HG03571 (cell line): ENCODE results near the gene CASKIN1.

Experiments
- ATAC-seq: cut with Tn5 transposase; IDR thresholded peaks from one replicate; pipeline ENCODE4 v1.9.1; 2021; ENCODE audit not compliant: unreplicated experiment

Gene CASKIN1

DNA sequence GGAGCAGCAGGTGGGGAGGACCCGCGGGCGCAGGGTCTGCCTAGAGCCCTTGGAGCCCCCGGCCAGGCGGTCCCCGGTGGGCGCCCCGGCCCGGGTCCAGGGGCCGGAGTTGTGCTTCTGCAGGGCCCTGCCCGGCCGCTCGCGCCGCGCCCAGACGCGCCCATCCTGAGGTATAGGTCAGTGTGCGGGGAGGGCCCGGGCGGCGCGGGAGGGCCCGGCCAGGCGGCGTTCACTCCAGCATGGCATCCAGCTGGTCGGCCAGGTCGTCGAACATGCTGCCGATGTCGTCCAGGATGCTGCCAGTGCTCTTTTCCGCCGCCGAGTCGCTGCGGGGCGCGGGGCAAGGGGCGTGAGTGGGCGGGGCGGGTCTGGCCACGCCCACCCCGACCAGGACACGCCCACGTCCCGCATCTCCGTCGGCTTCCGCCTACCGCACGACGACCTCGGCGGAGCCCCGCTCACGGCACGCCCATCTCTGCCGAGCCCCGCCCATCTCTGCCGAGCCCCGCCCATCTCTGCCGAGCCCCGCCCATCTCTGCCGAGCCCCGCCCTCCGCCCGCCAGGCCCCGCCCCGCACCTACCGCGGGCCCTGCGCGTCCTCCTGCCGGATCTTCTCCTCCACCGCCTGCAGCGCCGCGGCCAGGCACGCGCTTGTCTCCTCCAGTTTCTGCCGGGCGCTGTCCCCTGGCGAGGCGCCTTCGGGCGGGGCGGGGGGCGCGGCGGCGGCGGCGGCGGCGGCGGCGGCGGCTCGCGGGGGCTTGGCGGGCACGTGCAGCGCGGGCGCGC lies 17.9 kb downstream of the CASKIN1 start:
- no peak for ATAC-seq

DNA sequence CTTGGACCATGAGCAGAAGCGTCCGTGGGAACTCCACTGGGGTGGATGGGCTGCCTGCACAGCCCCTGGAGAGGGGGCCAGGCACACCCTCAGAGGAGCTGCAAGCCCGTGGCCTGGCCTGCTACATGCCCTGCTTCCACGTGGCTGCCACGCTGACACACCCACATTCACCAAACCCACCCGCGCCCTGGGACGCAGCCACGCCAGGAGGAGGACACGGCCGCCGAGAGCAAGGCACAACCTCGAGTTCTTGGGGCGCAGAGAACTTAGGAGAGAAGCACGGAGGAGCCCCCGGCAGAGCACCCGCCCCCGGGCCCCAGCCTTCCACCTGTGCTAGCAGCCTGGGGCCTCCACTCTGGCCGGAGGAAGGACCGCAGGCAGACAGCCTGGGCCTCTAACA lies 18.8 kb downstream of the CASKIN1 start:
- no peak for ATAC-seq

DNA sequence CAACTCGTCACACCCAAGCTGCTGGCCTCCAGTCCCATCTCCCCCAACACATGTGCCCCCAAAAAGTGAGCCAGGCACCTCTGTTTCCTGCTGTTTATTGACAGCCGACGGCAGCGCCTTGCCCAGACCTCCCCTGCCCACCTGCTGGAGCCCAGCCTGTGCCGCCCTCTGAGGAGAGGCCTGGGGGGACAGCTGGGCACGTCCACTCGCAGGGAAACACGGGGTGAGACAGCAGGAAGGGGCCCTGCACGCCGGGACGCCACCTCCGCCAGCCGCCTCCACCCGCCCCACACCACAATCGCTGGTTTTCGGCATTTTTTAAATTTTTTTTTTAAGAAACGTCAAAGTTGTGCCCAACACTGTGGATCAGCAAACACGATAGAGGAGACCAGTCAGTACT lies 19.3 kb downstream of the CASKIN1 start:
- no peak for ATAC-seq

DNA sequence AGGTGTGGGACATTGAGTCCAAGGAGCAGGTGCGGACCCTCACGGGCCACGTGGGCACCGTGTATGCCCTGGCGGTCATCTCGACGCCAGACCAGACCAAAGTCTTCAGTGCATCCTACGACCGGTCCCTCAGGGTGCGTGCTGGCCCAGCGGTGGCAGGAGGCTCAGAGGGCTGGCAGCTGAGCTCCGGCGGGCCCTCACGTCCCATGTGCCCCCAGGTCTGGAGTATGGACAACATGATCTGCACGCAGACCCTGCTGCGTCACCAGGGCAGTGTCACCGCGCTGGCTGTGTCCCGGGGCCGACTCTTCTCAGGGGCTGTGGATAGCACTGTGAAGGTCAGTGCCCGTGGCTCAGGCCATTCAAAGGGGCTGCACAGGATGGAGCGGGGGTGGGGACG lies 20.4 kb downstream of the CASKIN1 start:
- no peak for ATAC-seq

DNA sequence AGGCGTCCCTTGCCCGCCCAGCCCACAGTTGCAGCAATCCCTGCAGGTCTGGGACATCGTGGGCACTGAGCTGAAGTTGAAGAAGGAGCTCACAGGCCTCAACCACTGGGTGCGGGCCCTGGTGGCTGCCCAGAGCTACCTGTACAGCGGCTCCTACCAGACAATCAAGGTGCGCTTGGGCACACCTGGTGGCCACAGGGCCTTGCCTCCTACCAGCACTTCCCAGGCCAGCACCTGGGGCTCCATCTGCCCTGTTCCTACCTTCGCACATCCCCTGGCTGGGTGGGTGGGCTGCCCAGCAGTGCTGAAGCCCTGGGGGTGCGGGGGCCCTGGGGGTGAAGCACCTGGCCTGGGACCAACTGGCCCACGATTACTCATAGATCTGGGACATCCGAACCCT lies 21.0 kb downstream of the CASKIN1 start:
- ATAC-seq, result no peak

DNA sequence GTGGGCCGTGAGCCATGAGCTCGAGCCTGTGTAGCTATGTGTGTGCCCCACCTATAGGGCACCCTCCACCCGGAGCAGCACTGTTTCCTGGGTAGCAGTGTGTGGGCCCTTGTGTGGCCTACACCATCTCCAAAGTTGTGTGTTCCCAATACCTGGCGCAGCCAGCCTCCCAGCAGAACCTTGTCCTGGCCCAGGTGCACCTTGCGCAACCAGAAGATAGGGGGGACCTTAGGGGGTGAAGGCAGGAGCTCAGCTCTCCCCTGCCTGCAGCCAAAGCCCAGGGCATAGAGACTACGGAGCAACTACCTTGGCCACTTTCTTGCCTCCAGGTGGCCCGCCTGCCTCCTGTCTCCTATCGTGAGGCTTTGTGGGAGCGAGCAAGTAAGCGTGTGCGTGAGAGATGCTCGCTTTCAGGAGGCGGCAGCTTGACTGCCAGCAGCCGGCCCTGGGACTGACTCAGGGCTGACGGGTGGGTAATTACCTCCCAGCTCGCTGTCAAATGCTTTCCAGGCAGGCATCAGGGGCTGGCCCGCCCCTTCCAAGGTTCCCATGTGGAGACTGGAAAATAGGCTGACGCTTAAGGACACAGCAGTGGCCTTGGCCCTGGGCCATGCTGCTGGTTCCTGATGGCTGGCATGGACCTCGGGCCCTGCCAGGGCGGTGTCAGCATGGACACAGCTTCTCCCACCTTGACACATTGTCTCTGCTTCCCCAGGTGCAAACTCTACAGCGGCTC lies 21.8 kb downstream of the CASKIN1 start:
- no peak for ATAC-seq

DNA sequence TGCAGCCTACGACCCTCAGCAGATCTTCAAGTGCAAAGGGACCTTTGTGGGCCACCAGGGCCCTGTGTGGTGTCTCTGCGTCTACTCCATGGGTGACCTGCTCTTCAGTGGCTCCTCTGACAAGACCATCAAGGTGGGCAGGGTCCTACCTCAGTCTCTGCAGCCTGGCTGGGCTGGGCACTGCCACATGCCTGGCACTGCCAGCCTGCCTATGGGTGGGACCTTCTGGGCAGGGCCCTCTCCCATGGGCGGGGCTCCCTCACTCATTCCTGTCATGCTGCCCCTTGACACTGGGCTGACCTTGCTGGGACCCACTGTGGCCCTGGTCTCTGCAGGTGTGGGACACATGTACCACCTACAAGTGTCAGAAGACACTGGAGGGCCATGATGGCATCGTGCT lies 22.5 kb downstream of the CASKIN1 start:
- ATAC-seq, result no peak

DNA sequence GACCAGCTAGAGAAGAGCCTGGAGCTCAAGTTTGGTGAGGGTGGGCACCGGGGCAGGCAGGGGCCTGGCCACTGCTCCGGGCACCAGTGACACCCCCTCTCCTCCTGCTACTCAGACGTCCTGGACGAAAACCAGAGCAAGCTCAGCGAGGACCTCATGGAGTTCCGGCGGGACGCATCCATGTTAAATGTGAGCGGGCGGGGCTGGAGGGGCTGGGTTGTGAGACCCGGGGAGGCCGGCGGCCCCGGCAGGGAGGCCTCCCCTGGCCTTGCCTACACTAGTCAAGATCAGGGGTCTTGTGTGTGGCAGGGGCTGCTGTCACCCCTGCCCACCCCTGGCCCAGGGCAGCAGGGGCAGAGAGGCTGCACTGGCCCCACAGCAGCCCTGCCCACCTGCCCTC lies 23.0 kb downstream of the CASKIN1 start:
- ATAC-seq, result no peak

DNA sequence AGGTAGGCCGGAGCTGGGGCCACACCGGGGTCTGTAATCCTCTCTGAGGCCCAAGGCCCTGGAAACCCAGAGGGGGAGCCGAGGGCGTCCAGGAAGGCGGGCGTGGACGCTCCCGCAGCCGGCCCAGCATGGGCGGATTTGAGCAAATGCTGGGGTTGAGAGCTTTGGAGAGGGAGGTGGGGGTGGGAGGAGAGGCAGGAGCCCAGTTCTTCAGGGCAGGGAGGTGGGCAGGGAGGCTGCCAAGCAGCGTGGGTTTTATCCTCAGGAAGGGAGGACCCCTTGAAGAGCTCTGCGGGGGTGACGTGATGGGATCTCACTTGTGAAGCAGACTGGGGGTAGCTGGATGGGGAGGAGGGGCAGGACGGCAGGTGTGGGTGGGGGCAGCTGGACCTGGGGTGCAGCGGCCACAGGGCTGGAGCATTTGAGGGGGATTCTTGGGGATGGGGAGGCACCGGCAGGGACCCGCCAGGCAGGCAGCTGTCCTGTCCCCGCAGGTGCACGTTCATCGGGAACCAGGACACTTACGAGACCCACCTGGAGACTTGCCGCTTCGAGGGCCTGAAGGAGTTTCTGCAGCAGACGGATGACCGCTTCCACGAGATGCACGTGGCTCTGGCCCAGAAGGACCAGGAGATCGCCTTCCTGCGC lies 23.6 kb downstream of the CASKIN1 start:
- ATAC-seq, result no peak

DNA sequence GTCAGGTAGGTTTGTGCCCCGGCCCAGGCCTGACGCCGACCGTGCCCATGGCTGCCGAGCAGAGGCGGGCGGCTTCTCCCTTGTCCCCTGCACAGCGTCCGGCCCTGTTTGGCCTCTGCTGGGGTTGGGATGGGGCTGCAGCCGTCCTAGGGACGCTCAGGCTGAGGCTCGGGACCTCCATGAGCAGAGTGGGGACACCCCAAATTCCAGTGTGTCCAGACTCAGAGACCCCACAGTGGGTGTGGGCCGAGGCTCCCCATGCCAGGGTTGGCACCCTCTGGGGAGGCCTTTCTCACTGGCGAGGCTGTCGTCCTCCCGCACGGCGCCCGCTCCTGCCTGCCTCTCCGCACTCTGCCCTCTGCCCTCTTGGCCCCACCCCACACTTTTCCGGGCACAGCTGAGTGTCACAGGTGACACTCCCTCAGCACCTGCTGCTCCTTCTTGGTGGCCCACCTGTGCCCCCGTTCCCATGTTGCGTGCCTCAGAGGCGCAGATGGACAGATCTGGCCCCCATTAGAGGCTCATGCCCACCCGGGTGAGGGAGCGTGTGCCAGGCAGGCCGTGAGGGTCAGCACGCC lies 24.7 kb downstream of the CASKIN1 start:
- no peak for ATAC-seq

DNA sequence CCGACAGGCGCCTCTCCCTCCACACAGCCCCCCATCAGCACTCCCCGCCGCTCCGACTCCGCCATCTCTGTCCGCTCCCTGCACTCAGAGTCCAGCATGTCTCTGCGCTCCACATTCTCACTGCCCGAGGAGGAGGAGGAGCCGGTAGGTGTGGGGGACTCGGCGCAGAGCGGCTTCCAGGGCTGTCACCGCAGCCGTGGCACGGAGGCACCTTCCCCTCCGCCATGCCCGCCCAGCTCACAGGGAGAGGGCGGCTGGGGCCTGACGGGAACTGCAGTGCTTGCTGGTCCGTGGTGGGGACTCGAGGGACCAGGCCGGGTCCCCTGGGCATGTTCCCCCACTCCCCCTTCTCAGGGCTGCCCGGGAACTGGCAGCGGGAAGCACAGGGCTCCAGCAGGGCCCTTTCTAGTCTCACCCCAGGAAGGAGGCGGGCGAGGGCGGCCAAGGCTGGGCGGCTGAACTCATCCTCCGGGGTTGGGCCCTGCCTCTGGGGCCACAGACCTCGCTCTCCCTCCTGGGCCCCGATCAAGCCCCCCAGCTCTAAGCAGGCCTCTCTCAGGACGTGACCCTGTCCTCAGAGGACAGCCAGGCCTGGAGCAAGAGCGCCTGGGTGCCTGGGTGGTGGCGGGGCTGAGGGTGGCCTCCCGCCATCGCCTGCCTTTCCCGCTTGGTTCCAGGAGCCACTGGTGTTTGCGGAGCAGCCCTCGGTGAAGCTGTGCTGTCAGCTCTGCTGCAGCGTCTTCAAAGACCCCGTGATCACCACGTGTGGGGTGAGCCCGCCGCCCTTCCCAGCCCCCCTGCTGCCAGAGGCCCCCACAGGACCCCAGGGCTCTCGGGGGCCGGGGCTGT lies 25.6 kb downstream of the CASKIN1 start:
- no peak for ATAC-seq

DNA sequence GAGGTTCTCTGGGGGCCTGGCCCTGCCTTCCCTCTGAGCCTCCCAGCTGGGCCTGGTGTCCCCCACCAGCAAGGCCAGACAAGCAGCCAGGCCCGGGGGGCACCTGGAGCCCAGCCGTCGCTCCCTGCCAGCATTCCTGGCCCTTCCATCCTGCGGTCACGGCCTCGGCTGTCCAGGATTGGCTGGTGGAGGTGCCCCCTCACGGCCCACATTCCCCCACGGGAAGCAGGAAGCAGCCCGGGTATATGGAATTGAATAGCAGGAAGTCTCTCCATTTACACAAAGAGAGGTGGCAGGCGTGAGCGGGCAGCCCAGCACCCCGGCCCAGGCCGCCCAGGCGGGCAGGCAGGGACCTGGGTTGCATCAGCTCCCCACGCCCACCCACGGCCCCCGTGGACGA lies 26.3 kb downstream of the CASKIN1 start:
- no peak for ATAC-seq

DNA sequence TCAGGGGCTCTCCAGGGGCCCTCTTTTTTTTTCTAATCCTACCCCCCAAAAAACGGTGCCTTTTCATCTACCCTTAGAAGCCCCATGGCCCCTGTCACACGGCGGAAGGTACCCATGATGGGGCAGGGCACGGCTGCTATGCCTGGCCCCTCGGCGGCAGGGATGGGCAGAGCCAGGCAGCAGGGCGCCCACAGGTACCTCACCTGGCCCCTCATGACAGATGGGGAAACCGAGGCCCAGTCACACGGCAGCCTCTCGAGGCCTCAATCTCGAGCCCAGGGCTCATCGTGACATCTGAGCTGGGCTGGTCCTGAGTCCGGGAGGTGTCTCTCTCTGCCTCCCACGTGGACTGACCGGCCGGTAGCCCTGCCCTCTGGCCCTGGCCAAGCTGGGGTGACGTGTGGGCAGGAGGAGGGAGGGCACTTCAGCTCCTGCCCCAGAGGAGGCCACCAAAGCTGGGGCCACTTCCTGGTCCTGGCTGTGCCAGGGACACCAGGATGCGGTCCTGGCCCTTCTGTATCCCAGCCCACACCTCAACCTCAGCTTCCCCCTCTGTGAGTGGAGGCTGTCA lies 29.3 kb downstream of the CASKIN1 start:
- no peak for ATAC-seq

DNA sequence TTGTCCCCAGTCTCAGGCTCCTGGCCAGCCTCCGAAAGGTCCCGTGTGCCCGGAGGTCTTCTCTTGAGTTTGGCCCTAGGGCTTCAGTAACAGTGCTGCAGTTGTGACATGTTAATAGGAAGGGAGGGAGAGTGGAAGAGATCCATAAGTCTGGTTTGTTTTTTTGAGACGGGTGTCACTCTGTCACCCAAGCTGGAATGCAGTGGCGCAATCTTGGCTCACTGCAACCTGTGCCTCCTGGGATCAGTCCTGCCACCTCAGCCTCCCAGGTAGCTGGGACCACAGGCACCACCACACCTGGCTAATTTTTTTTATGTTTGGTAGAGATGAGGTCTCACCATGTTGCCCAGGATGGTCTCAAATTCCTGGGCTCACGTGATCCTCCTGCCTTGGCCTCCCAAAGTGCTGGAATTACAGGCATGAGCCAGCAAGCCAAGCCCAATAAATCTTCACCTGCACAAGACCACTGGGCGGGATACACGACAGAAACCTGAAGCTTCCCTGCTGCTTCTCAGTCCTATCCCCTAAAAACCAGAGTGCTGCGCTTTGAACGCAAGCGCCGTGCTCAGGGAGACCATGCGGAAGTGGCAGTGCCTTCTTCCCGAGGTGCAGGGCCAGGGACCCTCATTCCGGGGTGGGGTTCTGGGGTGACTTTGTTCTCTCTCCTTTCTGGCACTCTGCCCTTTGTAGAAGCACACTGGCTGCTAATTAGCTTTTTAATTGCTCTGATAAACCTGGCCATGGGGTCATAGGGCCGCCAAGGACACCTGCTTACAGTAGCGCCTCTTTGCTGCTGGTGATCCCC lies 29.9 kb downstream of the CASKIN1 start:
- ATAC-seq, result no peak

DNA sequence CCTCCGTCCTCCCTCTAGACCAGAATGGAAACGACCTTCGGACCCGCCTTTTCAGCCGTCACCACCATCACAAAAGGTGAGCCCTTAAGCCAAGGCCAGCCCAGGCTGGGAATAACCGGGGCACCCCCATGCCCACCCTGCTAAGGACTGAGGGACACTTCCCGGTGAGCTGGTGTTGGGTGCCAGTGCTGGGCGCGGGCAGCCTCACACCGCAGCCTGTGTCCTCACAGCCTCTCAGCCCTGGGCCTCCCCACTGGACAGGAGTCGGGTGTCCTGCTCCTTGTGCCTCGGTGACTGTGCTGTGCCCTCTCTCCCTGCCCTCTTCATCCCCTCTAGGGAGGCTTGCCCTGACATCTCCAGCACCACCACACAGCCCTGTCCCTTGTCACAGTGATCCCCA lies 30.5 kb downstream of the CASKIN1 start:
- no peak for ATAC-seq

DNA sequence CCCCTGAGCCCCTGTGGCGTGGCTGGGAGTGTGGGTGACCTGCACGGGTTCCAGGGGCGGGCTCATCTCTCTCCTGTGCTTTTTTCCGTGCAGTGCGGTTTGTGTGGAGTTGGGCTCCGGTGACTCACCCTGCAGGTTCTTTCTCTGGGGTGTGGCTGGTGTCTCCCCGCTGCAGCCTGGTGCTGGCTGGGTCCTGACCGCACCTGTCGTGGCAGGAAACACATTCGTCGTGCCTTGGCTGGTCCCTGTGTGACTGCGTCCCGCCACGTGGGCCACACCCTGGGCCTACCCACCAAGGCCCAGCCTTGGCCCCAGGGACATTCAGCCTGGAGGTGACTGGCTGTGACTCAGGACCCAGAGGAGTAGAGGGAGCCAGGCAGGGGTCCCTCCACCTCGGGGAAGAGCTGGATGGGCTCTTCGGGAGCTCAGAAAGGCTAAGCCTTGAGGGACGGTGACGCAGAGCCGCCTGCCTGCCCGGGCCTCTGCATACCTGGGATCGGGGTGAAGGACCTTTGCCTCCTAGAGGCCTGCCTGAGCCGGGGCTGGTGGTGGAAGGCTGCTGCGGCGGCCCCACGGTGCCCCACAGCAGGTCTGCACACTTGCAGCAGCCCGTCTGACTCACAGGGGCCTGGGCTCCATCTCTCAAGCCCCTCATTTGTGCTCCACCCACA lies 33.1 kb downstream of the CASKIN1 start:
- no peak for ATAC-seq

DNA sequence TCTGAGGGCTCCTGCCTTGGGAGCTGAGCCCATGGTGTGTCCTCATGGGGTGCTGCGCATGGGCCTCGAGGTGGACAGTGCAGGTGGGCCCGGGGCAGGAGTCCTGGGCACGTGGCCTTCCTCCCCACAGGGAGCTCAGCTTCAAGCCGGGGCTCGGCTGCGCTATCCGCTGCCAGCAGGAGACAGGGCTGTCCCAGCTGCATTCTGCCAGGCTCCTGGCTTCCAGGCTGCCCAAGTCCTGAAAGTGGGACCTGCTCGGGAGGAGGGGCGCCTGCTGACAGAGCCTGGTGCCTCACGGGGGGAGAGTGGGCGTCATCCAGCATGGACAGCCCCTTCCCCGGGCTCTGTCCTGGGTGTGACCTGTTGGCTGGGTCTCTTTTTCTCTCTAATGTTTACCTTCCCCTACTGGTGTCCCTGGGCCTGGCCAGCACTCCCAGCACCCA lies 33.7 kb downstream of the CASKIN1 start:
- no peak for ATAC-seq

DNA sequence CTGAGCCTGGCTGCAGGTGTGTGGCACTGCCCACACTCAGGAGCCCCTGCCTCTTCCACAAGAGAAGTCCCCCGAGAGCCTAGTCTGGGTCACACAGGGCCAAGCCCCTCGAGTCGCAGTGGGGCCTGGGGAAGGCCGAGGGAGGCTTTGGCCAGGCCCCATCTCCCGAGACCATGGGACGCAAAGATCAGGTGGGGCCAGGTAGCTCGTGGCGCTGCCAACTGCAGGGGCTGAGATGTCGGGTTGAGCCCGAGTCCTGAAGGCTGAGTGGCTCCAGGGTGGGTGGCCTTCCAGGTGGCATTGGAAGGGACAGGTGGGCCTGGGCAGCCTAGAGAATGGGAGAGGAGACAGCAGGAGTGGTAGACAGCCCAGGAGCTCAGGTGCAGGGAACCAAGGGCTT lies 34.5 kb downstream of the CASKIN1 start:
- ATAC-seq, result no peak

DNA sequence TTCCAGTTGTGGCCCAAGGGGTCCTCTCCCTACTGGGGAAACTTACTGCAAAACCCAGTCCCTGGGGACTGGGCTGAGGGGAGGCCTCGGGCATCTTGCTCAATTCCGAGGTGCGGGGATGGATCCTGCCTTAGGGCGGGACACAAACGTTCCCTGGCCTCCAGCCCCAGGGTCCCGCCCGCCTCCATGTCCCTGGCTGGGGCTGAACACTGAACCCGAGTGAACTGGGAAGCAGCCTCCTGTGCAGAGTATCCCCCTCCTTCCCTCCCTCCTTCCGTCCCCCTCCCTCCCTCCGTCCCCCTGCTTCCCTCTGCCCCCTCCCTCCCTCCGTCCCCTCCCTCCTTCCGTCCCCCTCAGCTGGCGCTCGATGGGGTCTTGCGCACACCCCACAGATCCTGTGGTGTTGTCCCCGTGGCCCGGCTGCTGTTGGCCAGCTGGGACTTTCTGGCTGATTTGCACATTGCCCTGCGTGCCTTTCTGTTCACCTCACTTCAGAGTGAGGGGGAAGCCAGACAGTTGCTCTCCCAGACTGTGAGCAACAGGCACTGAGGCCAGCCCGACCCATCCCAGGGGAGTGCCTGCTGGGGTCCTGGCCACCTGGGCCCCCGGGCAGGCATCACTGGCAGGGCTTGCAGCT lies 35.4 kb downstream of the CASKIN1 start:
- no peak for ATAC-seq
